ENCODE data around the gene PLIN1. TPM values are rescaled to one million over a fixed set of nuclear protein-coding genes. Genes with fewer than 3 reads are reported as not detected.

Gene PLIN1
- total RNA-seq, 2 donors from 2014 or later = 140 to 245 TPM

DNA sequence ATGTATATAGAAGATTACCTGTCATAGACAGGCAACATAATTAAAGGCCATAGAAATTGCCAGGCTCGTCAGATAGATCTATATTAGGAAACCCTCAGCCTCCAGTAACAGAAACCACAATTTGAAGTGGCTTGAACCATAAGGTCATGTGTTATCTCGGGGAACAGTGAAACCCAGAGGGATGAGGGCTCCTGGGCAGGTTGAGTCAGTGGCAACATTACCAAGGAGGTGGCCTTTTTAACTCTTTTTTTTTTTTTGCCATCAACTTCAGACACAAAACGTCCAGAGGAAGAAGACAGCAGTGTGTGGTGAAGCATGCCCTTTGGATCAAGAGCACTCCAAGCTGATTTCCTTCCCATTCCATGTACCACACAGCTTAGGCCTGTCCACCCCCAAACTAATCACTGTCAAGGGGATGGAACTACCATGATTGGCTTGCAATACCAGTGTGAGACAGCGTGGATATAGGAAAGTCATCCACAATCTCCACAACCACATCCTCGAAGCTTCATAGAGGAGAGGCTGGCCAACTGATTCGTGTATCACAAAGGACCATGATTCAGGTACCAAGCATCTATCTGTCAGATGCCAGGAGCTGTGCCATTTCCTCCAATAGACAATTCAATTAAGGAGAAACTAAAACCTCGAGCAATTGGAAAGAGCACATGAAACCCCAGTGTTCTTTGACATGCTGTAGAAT lies 22.9 kb downstream of the PLIN1 start:
- intact Hi-C loops (cut with DNase I) = no loop called here
- ATAC-seq (no peak), DNase-seq (no peak)

DNA sequence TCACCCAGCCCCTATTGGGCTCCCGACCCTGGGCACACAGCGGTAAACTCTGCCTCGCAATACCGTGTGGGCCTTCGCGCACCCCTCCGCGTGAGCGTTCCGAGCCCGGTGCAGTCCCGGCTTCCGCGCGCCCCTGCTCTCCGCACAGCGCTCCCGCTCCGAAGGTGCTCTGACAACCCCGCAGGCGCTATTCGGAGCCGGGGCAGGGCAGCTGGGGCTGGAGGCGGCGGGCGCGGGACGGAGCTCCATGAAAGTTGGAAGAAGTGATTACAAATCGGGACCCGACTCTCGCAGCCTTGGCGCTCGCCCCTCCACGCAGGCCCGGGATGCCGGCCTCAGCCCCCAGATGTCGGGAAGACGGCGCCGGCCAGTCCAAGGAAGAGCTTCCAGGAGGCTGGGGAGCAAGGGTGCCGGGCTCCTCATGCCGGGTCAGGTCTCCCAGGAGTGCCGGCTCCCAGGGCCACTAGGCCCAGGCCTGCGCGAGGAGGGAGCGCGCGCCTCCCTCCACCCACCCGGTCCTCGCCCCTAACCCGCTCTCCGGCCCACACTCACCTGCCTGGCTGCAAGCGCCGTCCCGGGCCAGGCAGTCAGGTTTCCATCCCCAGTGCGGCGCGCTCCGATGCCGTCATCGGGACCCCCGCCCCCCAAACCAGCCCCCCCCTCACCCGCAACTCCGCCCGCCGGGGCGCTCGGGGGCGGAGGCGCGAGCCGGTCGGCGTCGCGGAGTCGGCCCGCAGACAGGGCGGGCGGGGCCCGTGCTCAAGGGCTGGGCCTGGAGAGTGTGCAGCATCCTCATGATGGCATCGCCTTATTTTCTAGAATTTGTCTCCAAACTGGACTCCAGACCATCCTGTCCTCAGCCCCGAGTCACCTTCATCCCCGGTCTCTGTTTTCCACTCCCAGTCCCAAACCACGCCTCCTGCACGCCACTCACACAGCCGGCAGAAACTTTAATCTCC lies 24.0 kb downstream of the PLIN1 start, which contains the start of gene KIF7:
Gene KIF7 (minus strand): TSS at position 621 of the 959 bp plus-strand sequence. CDS start 2,537 bp downstream, outside the sequence.
- no peak for DNase-seq
- ATAC-seq = peak; percentile 86 to 89
- intact Hi-C loops (cut with DNase I) = no loop called here

DNA sequence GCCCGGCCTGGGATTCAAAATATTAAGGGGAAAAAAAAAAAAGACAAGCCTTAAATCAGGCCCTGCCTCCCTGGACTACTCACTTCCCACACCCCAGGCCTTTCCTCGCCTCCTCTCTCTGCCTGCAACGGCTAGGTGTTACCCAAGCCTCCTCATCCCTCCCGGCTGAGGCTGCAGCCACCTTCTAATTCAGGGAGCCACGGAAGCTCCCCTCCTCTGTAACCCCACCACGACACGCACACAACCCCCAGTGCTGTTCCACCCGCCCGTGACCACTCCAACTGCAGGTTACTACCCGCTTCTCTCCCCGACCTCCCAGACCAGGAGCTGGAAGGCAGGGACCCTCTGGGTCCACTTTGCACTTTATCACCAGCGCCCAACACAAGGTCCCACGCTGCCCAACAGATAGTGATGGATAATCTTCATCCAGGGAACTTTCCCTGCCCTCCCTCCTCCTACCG lies 24.8 kb downstream of the PLIN1 start:
- DNase-seq = no peak
- ATAC-seq = peak in 1 of 2 donors; percentile 2
- intact Hi-C loops (cut with DNase I) = no loop called here

DNA sequence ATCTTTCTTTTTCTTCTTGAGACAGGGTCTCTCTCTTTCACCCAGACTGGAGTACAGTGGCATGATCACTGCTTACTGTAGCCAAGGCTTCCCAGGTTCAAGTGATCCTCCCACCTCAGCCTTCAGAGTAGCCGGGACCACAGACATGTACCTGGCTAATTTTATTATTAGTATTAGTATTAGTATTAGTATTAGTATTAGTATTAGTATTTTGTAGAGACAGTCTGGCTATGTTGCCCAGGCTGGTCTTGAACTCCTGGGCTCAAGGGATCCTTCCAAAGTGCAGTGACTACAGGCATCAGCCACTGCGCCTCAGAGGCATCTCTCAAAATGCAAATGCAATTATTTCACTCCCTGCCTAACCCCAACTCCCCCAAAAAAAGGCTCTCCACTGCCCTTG lies 25.6 kb downstream of the PLIN1 start:
- no peak for ATAC-seq
- intact Hi-C loops (cut with DNase I) = no loop called here
- DNase-seq = no peak

DNA sequence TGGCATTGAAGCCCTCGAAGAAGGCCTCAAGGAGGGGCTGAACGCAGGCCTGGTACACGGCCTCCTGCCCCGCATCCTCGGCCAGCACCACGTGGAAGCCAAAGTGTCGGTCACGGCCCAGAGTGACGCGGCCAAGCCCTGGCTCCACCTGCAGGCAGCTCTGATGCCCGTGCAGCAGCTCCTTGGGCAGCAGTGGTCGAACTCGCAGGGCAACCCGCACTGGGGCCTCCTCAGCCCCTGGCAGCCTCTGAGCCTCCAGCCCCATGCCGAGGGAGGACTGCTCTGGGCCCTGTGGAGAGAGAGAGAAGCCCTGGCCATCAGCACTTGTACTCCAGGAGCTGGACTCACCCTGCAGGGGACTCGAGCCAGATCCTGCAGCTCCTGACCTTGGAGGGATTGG lies 26.5 kb downstream of the PLIN1 start:
- intact Hi-C loops (cut with DNase I) = no loop called here
- DNase-seq (no peak), ATAC-seq (no peak)

DNA sequence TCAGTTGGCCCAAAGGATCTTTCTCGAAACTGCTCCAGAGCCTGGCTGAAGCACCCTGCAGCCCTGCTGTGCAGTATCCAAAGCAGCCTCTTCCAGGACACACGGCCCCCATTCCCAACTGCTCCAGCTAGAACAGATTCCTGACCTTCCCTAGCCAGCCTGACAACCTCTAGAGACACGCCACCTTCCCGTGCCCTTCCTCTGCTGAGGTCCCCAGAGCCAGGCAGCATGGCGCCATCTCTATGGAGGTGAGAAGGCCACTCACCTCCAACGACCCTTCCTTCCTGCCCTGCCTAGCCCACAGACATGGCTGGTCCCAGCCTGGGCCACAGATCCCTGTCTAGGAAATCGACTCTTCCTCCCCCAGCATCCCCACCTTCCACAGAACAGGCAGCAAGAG lies 27.0 kb downstream of the PLIN1 start:
- ATAC-seq (no peak), DNase-seq (no peak)
- intact Hi-C loops (cut with DNase I) = no loop called here

DNA sequence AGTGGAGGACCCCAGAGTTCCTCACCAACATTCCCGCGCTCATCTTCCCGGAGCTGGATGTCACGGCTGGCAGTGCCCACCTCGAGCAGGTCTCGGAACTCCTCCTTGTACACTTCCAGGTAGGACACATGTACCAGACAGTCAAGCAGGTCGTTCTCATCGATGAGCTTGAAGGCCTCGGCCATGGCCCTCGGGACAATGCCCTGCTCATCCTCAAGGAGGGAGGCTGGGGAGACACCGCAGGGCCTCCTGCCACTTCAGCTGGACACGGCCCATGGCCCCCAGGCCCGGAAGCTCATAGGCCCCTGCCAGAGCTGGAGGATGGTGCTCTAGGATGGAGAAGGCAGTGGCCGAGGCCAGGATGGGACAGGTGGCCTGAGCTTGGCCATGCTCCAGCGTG lies 29.5 kb downstream of the PLIN1 start:
- intact Hi-C loops (cut with DNase I) = loop anchor here (5.0 to 10.0 kb wide), 2 partner anchors 85 to 103 kb away; partner anchors contain the start of gene MESP1 (in 1 of the 2)
- ATAC-seq = no peak
- DNase-seq = no peak

DNA sequence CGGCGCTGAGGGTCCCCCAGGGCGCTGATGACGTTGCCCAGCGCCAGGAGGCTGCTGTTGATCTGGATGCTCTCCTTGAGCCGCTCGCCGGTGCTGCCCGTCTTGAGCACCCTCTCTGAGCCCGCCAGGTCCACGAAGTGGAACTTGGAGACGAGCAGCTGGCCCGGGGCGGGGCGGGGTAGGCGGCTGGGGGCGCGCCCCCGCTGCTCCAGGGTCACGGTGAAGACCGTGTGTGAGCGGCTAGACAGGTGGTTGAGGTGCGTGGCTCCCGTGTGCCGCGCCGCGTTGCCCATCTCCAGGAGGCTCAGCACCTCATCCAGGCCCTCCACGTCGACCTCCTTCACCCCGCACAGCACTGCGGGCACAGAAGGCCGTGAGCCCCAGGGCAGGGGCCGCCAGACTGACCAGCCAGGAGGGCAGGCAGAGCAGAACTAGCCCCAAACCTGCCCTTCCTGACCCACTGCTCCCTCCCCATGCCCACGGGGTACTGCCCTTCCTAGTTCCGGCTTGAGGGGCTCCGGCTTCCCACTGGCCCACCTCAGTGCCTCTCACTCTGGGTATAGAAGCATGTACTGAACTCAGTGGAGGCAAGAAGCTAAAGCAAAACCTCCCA lies 30.0 kb downstream of the PLIN1 start:
- no peak for DNase-seq
- intact Hi-C loops (cut with DNase I) = loop anchor here (5.0 to 10.0 kb wide), 2 partner anchors 86 to 103 kb away; partner anchors contain the start of gene MESP1 (in 1 of the 2)
- ATAC-seq = no peak

DNA sequence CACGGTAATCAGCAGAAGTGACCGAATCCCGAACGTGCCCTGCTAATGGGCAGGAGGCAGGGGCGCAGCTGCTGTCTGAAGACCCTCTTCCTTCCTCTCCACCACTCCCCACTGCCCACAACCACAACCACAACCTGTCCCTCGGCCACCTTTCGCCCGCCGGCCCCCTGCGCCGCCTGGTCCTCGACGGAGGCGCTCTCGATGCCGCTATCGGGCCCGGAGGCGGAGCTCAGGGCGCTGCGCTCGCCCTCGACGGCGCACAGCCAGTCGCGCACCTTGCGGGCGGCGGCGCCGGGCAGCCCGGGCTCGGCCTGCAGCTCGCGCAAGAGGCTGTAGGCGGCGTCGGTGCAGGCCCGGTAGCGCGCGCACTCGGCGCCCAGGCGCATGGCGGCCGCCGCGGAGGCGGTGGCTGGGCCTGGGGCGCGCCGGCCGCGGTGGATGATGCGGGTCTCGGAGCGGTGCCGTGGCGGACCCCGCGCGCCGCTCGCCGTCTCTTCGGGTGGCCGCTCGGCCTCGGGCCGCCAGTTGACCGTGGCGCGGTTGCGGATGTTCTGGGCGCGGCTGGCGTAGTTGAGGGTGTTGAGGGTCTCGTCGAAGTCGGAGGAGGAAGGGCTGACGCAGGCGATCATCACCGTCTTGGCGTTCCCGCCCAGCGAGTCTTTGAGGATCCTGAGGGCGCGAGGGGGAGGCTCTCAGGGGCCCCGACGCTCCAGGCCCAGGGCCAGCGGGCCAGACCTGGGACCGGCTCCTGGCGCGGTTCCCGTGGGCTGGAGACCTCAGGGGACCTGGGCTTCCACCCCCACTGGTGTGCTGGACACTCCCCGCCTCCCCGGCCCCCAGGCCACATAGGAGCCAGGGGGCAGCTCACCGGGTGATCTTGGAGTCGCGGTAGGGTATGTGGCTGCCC lies 30.8 kb downstream of the PLIN1 start:
- DNase-seq (no peak), ATAC-seq (no peak)
- intact Hi-C loops (cut with DNase I) = loop anchor here (5.0 to 10.0 kb wide), 2 partner anchors 86 to 104 kb away; partner anchors contain the start of gene MESP1 (in 1 of the 2)

DNA sequence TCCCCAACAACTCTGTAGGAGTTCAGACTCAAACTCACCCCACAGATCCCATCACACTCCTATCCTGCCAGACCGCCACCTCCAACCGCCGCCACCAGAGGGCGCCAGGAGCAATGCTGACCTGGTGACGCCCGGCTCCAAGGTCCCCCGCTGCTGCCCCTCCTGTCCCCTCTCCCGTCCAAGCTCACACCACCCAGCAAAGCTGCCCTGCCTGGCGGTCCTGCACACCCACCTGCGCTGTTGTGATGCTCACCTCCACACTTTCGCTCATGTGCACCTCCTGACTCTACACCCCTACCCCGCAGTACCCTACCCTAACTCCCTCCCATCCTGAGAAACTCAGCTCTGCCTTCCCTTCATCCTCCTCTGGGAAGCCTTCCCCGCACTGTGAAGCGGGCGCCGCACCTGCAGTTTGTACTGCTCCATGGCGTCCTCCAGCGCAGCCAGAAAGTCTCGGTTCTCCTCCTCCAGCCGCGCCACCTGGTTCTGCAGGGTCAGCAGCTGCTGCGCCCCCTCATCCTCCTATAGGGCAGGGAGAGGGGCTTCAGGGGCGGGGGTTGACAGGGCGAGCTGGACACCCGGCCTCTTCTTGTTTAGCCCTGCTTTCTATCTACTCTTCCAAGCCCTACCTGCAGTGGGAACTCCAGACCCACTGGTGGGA lies 31.8 kb downstream of the PLIN1 start:
- DNase-seq = peak; percentile 80
- intact Hi-C loops (cut with DNase I) = loop anchor here (2.0 to 10.0 kb wide), 3 partner anchors 33 to 105 kb away; partner anchors contain the start of gene MESP1 (in 1 of the 2)
- ATAC-seq = peak; percentile 68 to 80

DNA sequence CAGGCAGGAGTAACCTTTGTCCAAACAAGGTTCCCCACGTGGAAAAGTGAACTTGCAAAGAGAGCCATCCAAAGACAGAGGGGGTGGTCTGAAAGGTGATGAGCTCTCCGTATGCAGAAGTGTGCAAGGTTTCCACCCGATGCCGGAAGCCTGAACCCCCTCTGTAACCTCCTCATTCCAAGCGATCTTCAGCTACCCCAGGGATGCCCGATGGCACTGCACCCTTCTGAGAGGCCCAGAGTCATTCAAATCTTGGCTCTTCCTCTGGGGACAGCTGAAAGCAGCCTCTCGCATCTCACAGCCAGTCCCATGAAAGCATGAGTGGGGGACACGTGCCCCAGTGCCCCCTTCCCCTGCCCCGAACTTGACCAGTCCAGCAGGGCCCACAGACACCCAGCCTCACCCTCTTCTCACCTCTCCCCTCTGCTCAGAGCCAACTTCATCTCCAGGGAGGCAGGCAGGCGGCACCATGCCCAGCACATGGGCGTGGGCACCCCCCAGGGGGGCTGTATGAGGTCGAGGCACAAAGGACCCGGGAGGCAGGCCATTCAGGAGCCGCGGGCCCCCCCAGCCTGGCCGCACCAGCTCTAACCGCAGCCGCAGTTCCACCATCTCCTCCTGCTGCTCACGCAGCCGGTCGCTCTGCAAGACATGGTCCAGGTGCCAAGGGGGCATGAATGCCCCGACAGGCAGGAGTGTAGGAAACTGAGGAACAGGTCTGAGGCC lies 32.6 kb downstream of the PLIN1 start:
- DNase-seq = no peak
- intact Hi-C loops (cut with DNase I) = loop anchor here (2.0 to 10.0 kb wide), 3 partner anchors 34 to 106 kb away; partner anchors contain the start of gene MESP1 (in 1 of the 2)
- ATAC-seq = peak in 1 of 2 donors; percentile 6

DNA sequence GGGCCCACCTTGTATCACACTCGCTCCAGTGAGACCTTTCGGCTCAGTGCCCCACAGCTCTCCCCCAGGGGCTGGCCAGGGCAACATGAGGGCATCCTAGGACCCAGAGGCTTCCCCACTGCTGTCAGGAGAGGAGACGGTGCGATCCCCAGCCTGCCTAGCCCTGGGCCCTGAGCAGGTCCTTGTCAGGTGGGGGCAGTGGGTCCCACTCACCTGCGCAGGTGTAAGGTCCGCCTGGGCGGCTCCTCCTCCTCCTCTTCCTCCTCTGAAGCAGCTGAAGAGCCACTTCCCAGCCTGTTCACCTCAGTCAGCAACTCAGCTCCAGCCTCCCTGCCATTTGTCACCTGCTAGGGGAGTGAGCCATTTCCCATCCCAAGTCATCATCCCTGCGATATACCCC lies 33.5 kb downstream of the PLIN1 start:
- intact Hi-C loops (cut with DNase I) = loop anchor here (2.0 to 10.0 kb wide), 3 partner anchors 35 to 107 kb away; partner anchors contain the start of gene MESP1 (in 1 of the 2)
- no peak for ATAC-seq

DNA sequence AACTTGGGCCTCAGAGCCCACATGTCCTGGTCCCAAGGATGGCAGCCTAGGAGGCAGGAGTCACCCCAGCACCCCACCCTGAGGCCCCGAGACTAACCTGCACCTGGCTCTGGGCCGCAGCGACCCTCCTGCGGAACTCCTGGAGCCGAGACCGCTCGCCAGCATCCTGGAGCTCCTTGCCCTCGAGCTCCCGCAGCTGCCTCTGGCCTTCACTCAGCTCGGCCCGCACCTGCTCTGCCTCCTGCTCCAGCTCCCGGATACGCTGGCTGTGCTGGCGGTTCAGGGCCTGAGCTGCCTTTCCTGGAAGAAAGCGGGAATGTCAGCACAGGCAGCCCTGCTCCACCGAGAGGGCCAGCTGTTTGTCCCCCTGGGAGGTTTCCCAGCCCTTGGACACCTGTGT lies 37.1 kb downstream of the PLIN1 start:
- intact Hi-C loops (cut with DNase I) = loop anchor here (10.0 kb wide), 1 partner anchor 93 kb away; no protein-coding TSS in a partner anchor
- DNase-seq = no peak
- no peak for ATAC-seq

More for the DNA sequence above, 33.5 kb downstream of the PLIN1 start:
- DNase-seq = no peak

DNA sequence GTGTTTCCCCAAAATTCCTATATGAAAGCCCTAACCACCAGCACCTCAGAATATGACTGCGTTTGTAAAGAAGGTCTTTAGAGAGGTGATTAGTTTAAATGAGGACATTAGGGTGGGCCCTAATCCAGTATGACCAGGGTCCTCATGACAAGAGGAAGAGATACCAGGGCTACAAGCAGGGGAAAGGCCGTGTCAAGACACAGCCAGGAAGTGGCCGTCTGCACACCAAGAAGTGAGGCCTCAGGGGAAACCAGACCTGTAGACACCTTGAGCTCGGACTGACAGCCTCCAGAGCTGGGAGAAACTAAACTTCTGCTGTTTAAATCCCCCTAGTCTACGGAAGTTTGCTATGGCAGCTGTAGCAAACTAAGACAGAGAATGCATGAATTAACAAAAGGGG lies 38.1 kb downstream of the PLIN1 start:
- intact Hi-C loops (cut with DNase I) = loop anchor here (10.0 kb wide), 1 partner anchor 94 kb away; no protein-coding TSS in a partner anchor
- no peak for DNase-seq
- no peak for ATAC-seq

DNA sequence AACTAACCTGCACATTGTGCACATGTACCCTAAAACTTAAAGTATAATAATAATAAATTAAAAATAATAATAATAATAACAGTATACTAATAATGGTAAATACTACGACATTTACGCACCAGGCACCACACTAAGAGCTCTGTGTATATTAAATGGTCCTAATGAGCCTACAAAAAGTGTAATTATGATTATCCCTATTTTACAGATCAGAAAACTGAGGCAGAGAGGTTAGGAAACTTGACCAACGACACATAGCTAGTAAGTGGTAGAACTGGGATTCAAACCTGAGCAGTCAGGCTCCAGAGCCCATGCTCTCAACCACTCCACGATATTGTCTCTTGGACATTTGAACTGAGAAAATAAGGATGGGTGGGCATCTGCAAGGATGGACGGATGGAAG lies 38.9 kb downstream of the PLIN1 start:
- ATAC-seq = no peak
- no peak for DNase-seq
- intact Hi-C loops (cut with DNase I) = loop anchor here (10.0 kb wide), 1 partner anchor 95 kb away; no protein-coding TSS in a partner anchor

DNA sequence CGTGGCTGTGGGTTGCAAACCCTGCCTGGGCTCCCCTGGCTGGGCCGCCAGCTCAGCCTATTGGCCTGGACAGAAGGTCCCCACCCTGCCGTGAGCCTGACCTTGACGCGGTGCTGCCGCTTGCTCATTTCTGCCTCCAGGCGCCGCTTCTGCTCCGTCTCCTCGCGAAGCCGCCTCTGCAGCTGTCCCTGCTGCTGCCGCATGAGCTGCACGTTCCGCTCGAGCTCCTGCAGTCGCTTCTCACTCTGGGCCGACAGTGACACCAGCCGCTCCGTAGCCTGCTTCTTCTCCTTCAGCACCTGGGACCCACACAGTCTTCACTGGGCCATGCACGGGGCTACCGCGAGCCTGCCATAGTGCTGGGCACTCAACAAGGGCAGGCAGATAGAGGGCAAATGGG lies 45.6 kb downstream of the PLIN1 start:
- DNase-seq (no peak), ATAC-seq (no peak)

More for the DNA sequence above, 45.6 kb downstream of the PLIN1 start:
- intact Hi-C loops (cut with DNase I) = no loop called here

Data from left cardiac atrium (tissue), 4 donors.